GM12872 (cell line): ENCODE measurements around the gene ZFYVE19.

ENCODE experiments used
- CTCF ChIP-seq: IDR thresholded peaks from 3 replicates; pipeline ENCODE4 v1.5.1; 2011; ENCODE audit warnings: low read depth, mild to moderate bottlenecking, low read length, moderate library complexity; ENCODE audit not compliant: insufficient read depth

The ZFYVE19 gene

GRCh38 chr15:40823572-40824343 is 16.9 kb downstream of the ZFYVE19 start:
- TF ChIP-seq CTCF: no peak

- no peak for TF ChIP-seq CTCF
Measured at GRCh38 chr15:40825661-40826422, 19.0 kb downstream of the ZFYVE19 start.

GRCh38 chr15:40826423-40827075 is 19.7 kb downstream of the ZFYVE19 start:
- TF ChIP-seq CTCF: no peak

- TF ChIP-seq CTCF: no peak
Measured at GRCh38 chr15:40828447-40829036, 21.7 kb downstream of the ZFYVE19 start, which contains the start of gene PPP1R14D. TSS of gene PPP1R14D (minus strand) at chr15:40828708. CDS start at chr15:40828641, 67 bp downstream.

GRCh38 chr15:40829115-40829514 is 22.2 kb downstream of the ZFYVE19 start:
- TF ChIP-seq CTCF: no peak

GRCh38 chr15:40830884-40831283 is 24.0 kb downstream of the ZFYVE19 start:
- TF ChIP-seq CTCF: no peak

GRCh38 chr15:40831861-40832260 is 25.0 kb downstream of the ZFYVE19 start:
- no peak for TF ChIP-seq CTCF
